ENCODE data around the gene PAPLN.
A peak's percentile ranks its signal among the peaks of the same experiment; 100 is the strongest.

The PAPLN gene

DNA sequence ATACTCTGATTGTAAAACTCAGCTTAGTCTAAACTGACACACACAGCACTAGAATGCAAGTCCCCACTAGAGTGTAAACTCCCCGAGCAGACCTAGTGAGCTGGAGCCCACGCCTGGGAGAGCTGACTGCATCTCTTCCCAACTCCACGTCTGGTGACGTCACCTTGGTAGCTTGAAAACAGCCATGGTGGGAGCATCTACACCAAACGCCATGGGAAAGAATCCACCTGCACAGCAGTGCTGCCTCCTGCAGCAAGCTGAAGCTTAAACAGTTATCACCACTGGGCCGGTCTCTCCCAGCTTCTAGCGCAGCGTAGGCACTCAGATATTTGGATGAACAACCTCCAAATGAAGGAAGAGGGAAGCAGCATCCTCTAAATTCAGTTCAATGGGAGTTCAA, 4.3 kb upstream of the PAPLN start:
- DNase-seq = no peak

DNA sequence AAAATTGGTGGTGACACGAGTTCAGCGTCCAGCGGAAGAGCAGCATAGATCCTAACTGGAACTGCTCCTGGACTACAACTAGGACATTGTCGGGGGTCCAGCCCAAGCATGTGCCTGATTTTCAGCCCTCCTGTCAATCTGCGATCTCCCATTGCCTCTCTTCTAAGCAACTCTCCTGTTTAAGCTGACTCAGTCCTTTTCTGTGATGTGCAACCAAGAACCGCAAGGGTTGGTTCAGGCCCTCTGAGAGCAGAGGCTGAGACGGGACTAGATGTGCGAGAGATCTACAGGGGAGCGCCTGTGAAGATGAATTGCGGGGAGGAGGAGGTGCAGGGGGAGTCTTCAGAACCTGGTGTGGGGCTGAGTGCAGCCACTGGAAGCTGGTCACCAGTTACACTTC, 3.7 kb upstream of the PAPLN start:
- DNase-seq = no peak

DNA sequence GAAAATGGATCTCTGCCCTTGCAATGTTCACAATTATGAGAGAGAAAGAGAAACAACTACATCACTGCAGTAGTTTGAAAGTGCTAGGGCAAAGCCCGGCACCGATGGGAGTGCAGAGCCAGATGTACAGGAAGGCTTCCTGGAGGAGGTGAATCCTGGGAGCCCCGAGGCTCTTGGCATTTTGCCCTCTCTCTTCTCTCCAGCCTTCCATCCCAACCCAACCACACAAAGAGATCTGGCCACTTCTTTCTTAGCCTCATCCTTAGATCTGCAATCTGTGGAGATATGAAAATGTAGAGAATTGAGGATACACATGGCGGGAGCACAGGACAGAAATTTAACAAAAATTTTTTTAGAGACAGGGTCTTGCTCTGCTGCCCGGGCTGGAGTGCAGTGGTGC, 3.3 kb upstream of the PAPLN start:
- no peak for DNase-seq

DNA sequence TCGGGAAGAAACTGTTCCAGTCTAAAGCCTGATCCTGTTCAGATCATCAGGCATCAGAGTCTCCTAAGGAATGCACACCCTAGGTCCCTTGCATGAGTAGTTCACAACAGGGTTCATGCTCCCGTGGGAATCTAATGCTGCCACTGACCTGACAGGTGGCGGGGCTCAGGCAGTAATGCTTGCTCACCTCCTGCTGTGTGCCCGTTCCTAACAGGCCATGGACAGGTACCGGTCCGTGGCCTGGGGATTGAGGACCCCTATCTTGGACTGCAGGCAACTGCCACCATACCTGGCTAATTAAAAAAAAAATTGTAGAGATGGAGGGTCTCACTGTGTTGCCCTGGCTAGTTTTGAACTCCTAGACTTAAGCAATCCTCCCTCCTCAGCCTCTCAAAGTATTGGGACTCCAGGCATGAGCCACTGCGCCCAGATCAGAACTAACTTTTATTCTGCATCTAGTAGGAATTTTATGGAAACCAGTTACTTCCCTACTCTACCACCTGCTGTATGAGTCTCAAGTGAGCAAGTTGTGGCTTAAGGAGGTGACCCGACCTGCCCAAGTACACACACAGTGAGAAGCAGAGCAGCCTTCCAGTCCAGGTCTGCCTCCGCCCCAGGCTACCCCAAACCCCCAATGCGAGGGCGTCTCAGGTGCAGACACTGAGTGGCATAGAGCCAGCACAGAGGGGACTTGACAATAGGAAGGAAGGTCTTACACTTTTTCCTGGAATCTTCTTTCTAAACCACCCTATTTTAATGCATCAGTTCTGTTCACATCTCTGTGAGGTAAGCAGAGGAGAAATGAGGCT, 2.5 kb upstream of the PAPLN start:
- no peak for DNase-seq

DNA sequence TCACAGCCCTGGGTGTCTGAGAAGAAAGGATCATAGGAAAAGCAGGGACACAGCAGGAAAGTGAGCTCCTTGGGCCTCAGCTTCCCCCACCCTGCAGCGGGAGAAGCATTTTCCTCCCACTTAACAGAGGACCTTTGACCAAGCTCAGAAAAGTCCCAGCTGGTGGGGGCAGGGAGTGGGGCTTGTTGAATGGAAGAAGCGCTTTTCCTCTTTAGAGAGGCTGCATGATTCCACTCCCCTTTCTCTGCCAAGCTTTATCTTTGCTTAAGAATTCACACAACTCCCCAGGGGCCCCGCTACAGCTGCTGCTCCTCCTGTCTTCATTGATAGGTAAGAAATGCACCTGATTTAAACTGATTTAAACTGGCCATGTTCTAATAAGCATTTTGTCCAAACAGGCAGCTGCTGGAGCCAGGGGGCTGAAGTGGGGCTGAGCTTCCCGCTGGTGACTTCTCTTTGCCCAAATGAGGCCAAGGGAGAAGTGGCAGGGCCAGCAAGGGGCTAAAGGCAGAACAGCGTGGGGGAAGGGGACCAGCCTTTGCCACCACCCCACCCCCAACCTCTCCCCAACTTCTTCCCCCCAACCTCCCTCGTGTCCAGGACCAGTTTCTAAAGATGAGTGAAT, 1.7 kb upstream of the PAPLN start:
- DNase-seq = no peak

DNA sequence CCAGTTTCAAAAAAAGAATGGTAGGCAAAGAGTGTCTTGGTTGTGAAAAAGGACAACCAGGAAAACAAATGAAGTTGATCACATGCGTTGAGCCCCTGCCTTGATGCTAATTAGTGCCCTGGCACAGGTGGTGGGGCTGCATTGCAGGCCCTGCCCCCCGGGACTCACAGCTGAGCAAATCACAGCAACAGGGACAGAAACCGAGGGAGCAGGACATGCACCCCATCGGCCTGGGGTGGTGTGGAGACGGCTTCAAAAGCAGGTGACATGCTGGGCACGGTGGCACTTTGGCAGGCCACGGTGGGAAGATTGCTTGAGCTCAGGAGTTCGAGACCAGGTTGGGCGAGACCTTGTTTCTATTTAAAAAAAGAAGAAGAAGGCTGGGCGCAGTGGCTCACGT, 1.1 kb upstream of the PAPLN start:
- DNase-seq = no peak

DNA sequence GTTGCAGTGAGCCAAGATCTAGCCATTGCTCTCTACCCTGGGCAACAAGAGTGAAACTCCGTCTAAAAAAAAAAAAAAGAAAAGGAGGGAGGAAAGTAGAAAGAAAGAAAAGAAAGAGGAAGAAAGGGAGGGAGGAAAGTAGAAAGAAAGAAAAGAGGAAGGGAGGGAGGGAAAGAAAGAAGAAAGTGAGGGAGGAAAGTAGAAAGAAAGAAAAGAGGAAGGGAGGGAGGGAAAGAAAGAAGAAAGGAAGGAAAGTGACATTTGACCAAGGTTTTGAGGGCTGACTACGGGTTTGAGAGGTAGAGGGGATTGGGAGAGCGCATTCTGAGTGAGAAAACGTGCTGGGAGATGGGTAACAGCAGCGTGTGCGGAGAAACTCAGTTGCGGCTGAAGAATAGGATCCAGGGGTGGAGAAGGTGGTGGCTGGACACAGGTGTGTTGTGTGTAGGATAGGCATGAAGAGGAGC, 521 bp upstream of the PAPLN start:
- DNase-seq = no peak

DNA sequence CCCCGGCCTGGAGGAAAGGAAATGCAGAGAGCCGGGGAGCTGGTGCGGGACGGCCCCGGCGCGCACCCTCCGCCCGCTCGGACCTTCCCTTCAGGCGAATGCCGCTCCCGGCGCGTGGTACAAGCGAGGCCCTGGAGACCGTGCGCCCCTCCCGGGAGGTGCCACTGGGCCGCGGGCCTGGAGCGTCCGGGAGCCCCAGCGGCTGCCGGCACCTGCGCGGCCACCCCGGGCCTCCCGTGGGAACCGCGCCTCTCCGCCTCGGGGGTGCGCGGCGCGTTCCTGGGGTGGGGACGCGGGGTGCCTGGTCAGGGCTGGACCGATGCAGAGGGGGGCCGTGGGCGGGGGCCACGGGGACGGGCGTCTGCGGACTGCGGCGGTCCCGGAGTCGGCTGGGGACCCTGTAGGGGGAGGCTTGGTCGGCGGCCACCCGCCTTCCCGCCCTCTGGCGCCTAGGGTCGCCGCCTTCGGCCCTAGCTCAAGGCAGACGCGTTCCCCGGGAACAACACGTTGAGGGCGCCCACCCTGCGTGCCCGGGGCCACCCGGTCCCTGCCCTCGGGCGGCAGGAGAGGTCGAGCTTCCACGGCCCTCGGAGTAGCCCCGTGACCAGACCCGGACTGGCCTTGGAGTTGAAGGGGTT, 599 bp downstream of the PAPLN start:
- DNase-seq = no peak

DNA sequence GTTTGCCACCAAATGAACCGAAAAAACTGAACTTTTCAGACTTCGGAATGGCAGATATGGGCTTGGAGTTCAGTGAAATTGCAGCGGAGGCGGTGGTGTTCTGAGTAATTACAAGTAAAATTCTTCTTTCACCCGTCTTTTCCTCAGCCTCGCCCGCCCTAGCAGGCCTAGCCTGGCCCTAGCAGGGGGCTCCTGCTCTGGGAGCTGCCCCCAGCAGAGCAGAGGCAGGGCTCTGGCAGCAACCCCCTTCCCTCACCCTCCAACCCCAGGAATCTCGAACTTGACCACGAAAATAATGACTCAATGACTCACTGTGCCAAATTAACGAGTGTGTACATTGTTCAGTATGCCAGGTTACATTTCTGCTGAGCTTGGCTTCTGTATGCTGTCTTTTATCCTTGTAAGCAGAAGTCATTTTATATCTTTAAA, 1.1 kb downstream of the PAPLN start:
- DNase-seq = no peak

DNA sequence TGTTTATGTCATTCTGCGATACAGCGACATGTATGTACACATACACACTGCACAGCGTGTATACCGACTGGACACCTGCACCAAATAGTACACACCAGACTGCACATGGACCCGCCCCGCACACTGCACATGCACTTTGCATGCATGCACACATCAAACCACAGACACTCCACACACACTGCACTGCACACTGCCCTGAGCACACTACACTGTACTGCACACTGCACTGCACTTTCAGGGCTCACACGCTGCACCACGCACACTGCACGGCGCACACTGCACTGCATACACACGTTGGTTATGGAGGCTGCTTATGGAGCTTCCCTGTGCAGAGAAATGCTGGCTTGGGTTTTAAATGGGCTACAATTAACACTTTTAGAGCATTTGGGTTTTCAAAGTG, 1.6 kb downstream of the PAPLN start:
- no peak for DNase-seq

DNA sequence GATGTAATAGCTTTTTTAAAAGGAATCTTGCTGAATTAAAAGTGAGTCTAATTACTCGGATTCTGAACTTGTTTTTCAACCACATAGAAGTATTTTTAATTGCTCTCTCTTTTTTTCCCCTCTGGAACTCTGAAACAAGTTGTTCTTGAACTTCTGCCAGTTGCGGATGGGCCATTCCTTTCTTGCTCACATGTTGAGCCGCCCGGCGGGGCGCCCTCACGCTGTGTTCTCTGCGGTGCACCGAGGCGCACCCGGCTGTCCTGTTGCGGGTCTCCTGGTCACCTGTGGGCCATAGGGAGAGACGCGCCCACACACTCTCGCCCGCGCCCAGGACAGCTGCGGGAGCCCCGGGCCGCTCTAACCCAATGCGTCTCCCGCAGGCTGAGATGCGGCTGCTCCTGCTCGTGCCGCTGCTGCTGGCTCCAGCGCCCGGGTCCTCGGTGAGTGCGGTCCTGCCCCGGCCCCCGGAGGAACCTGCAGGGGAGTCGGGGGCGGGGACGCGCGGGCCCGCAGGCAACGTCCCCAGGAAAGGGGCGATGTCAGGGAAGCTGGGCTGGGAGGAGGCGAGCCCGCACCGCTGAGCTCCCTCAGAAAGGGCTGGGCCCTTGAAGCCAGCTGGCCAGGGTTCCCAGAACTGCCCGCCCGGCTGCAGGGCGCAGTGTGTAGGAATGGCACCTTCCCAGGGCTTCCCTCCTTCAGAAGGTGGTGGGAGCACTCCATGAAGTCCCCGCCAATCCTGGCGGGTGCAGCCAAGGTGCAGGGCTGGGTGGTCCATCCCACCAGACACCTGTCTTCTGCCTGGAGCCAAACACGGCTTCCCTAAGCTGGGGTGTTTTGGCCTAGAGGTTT, 2.3 kb downstream of the PAPLN start:
- DNase-seq = no peak

DNA sequence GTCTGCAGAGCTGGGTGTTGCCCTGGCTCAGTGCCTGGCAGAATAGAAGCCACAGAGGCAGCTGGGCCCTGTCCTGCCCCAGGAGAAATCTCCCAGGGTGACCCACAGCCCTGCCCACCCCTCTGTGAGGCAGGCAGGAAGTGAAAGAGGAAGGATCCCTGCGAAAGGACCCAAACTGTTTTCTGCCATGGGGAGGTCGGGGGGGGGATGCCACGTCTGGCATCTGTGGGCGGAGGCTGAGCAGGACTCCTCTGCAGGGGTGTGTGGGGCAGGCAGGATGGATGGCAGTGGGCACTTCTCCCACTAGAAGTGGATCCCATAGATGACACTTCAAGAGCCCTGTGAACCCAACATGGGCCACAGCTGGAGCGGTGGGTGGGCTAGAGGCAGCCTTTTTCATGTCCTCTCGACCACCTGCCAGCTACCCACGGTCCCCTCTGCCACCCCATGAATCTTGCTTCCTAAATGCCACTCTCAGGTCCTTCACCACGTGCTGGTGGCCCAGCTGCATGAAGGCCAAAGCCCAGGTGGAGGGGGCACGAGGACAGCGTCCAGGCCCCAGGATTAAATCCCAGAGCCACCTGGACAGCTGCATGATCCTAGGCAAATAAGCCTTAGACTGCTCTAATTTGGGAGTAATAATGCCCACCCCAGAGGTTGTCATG, 3.6 kb downstream of the PAPLN start:
- DNase-seq = no peak

DNA sequence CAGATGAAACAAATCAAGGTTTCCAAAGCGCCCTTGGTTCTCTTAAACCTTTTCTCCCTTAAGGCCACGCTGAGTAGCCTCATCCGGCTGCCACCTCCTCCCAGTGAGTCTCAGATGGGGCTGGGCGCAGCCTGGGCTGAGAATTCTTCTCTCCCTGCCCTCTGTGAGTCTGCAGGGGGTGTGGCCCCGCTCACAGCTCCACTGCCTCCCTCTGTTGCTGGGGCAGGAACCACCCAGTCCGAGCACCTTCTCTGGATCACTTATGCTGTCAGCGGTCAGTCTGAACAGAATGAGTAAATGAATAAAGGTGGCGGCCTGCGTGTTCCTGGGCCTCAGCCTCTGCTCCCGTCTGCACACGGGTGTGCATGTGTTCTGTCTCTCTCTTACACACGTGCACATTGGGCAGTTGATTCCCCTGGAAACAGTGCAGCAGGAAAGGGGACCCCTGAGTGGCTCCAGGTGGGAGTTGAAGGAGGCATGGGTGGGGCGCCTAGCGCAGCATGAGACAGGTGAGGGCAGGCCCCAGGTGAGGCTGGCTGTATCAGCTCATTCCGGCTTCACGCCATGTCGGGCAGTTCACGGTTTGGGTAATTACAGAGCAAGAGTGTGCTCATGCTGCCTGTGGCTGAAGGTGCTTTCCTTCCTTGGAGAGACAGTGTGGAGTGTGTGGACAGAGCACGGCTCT, 4.3 kb downstream of the PAPLN start:
- DNase-seq = no peak

DNA sequence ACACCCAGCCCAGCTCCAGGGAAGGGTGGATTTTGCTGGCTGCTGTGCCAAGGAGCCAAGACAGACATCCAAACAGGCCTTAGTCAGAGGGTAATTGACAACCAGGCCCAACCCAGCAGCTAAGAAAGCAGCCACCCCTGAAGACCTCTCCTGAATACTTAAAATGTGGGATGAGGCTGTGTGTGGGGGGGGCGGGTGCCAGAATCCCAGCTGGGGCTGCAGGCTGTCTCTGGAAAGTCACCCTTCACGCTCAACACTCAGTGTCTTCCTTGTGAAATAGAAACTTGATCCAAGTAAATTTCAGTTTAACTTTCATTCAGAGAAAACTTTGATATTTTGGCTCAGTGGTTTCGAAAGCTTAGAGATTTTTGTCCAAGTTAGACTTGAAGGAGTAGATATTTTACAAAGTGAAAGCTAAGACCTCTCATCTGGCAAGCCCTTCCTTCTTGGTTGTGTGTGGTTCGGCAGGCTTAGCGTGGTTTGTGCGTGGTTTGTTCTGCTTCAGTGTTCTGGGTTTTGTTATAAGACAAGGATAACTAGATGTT, 5.1 kb downstream of the PAPLN start:
- no peak for DNase-seq

DNA sequence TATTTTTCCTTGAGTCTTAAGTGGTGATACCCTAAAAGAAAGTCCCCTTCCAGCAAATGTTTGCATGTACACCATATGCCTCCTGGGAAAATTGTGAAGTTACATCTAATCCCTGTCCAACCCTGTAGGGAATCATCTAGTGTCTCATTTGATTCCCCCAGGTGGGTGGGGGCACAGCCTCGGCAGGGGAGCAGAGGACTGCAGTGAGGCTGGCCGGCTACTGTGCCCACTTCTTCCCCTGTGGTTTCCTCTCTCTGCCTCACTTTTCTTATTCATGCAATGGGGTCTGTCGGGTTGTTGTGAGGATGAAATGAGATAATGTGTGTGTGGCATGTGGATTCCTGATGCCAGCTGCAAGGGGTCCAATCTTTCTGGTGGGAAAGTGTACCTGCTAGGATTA, 6.0 kb downstream of the PAPLN start:
- DNase-seq = no peak

DNA sequence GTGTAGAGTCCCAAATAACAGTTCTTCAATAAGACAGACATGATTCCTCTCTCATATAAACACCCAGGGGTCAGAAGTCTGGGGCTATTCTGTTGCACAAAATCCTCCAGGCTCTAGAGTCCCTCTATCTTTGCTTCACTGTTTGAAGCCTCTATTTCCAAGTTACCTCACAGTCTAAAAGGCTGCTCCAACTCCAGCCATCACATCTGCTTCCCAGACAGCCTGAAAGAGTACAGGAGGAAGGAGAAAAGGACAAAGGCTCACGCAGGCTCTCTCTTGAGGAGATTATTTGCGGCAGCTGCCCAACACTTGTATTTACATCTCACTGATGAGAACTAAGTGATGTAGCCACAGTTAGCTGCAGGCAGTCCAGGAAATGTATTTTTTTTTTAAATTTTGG, 6.4 kb downstream of the PAPLN start:
- DNase-seq = no peak

DNA sequence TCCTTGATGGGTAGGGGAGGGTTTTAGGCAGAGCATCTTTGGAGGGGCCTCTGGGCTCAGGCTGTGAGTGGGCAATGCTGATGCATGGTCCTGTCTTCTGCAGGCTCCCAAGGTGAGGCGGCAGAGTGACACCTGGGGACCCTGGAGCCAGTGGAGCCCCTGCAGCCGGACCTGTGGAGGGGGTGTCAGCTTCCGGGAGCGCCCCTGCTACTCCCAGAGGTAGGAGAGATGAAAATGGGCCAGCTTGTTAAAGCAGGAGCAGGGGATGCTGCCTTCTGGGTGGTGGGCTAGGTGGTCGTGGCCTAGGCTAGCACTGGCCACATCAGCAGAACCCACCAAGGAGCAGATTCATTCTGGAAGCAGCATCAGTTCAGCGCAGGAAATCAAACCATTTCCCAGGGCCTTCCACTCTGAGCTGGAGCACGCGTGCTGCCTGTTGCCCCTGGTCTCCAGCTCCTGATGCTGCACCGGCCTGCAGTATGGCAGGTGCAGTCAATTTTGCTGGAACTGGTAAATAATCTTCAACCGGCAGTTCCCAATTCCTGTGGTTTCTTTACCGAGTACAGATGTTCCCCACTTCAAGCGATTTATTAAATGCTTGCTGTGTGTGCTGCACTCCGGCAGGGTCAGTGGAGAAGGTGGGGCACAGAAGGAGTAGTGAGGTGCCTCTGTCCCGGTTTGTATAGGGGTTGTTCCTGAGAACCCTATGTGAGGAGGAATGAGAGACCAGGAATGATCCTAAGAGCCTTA, 7.4 kb downstream of the PAPLN start:
- no peak for DNase-seq

DNA sequence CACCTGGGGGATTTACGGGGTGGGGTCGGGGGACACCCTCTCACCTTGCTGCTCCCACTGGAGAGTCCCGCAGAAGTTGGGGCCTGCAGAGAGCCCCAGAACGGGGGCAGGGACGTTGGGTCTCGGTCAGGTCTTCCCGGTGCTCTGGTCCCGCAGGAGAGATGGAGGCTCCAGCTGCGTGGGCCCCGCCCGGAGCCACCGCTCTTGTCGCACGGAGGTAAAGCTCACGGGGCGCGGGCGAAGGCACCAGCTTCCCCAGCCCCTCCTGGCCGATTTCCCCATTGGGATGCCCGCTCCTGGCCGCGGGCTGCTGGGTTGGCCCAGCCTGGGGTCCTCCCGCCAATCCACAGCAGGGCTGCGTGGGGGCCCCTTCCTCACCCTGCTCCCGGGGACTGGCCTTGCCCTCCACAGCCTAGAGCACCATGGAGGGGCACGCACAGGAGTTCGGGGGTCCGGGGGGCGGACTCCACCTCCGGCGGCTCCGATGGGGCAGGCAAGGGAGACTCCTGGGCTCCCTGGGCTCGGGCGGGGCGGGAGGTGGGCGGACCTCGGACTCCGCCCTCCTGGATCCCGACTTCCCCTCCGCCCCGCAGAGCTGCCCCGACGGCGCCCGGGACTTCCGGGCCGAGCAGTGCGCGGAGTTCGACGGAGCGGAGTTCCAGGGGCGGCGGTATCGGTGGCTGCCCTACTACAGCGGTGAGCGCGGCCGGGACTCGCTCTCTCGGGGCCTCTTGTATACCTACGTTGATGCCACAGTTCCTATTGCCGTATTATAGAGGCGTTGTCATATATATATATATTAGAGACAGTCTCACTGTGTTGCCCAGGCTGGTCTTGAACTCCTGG, 8.4 kb downstream of the PAPLN start:
- peak; percentile 53 for DNase-seq

DNA sequence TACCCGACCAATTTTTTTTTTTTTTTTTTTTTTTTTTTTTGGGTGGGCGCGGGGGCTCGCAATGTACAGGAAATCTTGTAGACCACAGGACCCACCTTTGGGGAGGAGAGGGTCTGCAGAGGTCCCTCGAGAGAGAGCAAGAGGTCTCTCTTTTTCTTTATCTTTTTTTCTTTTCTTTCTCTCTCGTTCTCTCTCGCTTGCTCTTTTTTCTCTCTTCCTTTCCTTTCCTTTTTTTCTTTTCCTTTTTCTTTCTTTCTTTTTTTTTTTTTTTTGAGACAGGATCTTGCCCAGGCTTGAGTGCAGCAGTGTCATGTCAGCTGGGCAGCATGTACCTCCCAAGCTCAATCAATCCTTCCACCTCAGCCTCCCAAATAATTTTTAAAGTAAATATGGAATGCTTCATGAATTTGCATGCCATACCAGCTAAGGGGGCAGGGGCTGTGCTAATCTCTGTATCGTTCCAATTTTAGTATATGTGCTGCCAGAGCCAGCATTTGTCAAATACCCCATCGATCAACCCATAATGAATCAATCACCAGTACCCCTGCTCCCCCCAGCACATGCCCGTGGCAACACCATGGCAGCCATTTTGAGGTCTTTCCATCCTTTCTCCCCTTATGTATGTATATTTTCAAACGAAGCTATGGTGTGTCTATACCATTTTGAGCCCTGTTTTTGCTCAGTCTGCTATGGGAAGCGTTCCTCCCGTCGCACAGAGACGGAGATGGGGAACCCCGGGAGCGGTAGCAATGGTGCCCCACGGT, 9.3 kb downstream of the PAPLN start:
- no peak for DNase-seq
